Peyer's patch (tissue), 4 donors: ENCODE measurements around the gene HAGHL.

Source experiments
- POLR2A ChIP-seq, 2 donors: fragments of 450-650 bp; IDR thresholded peaks; one replicate each; pipeline ENCODE4 v1.5.1; 2017; ENCODE audit warnings: antibody characterized with exemption in 2 of 2, mild to moderate bottlenecking in 2 of 2, moderate library complexity in 2 of 2
- TF ChIP-seq, protein P1 (sequence below), 6 experiments: fragments of 450-650 bp in 4 of 6; fragments of 200-600 bp in 2 of 6; sonication (generic) in 1 of 6; IDR thresholded peaks; one replicate each; pipeline ENCODE4 v1.5.1; 2017 to 2019; ENCODE audit warnings: antibody characterized with exemption in 6 of 6, mild to moderate bottlenecking in 3 of 6, moderate library complexity in 1 of 6

DNA sequence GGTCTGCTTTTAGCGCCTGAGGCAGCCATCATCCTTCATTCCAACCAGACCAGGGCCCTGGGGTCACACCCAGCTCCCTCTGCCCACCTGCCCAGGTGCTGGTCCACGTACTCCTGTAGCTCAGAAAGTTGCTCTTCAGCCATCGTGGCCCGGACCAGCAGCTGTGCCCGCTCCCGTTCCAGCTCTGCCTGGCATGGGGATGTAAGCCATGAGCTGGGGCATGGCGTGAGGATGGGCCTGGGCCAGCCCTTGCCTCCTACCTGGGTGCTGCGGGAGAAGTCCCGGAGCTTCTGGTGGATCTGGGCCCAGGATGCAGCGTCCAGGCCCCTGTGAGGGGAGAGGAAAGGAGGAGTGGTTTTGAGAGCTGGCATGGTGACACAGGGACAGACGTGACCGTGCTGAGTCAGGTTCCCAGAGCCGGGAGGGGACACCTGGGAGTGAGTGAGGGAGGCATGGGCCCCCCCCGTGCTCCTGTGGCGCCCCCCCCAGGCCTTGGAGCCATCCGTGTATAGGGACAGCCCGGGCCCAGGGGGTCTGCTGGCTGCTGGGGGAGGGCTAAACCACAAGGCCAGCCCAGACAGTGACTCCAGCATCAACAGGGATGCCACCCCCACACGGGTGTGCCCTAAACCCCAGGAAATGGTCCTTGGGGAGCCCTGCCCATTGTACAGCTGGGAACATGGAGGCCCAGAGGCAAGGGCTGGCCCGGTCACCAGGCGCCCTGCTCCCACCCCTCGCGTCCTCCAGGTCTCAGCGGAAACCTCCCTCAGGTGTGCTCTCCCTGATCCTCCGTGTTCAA, 3.9 kb upstream of the HAGHL start:
- TF ChIP-seq, protein P1, sequence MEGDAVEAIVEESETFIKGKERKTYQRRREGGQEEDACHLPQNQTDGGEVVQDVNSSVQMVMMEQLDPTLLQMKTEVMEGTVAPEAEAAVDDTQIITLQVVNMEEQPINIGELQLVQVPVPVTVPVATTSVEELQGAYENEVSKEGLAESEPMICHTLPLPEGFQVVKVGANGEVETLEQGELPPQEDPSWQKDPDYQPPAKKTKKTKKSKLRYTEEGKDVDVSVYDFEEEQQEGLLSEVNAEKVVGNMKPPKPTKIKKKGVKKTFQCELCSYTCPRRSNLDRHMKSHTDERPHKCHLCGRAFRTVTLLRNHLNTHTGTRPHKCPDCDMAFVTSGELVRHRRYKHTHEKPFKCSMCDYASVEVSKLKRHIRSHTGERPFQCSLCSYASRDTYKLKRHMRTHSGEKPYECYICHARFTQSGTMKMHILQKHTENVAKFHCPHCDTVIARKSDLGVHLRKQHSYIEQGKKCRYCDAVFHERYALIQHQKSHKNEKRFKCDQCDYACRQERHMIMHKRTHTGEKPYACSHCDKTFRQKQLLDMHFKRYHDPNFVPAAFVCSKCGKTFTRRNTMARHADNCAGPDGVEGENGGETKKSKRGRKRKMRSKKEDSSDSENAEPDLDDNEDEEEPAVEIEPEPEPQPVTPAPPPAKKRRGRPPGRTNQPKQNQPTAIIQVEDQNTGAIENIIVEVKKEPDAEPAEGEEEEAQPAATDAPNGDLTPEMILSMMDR (IDR thresholded peaks at IDR 0.05) = no peak
- no peak for TF ChIP-seq POLR2A (IDR thresholded peaks at IDR 0.05)
